ENCODE results near the gene AURKAIP1. TPM values are rescaled to one million over a fixed set of nuclear protein-coding genes. Genes with fewer than 3 reads are reported as not detected.

Gene AURKAIP1
- total RNA-seq, 1 donor from 2014 or later: 258 TPM

DNA sequence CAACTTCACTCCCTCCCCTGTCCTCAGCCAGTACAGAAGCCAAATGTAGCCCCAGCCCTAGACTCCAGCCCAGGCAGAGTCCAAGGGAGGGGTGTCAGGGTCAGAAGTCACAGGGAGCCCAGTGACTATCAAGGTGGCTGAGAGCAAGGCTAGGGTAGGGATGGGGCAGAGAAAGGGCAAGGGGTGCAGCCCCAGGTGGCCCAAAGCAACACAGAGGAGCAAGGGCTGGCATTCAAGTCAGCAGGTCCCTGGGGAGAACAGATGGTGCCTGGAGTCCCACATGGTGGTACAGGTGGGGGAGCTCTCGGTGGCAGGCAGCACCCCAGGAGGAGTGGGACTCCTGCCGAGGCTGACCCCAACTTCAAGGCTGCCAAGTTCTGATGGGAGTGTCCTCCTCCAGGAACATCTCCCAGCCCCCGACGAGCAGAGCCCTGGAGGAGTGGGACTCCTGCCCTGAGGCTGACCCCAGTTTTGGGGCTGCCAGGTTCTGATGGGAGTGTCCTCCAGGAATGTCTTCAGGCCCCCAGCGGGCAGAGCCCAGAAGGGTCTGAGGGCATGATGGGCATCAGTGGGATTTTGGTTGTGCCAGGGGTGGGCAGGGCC lies 22.1 kb downstream of the AURKAIP1 start:
- no peak overlapping the region for H3K4me3 ChIP-seq (ENCODE audit: low read depth, low read length)
- DNase-seq (ENCODE audit: low read depth): no peak
- TF ChIP-seq CTCF (conservative IDR thresholded peaks at IDR 0.05; ENCODE audit: low read depth, low read length): no peak

DNA sequence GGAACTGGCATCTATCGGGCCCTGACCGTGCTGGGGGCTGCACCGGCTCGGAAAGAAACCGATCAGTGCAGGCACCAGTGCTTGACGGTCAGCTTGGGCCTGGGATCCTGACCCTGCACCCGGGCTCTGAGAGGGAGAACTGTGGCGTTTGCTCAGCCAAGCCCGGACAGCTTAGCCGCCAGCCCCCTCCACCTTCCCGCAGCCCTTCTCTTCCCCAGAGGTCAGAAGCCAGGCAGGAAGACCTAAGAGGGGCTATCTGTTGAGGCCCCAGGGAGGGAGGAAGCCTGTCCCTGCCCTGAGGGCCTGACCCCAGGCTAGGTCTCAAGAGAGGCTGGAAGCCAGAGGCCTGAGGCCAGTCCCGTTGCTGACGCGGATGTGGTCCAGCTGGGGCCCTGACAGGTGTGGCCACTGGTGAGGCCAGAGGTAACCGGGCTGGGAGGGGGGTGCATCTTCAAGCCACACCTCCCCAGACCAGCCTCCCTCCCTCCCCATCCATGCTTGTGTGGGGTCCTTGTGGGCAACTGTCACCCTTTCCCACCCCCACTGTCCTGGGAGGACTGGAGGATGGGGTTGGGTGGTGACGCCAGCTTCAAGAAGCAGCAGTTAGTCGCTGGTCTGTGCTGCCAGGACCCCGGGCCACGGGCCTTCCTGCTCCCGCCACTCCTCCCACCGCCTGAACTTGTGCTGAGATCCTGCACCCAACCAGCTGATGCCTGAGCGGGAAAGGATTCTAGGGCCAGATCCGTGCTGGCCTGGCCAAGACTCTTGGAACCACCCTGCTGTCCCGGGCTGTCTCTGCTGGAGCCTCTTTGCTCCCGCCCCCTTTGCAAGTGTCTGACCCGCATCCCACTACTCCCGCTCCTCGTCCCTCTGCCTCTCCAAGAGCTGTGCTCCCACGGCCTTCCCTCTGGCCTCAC lies 23.2 kb downstream of the AURKAIP1 start:
- TF ChIP-seq CTCF (conservative IDR thresholded peaks at IDR 0.05; ENCODE audit: low read depth, low read length): no peak
- no peak for DNase-seq (ENCODE audit: low read depth)
- no peak overlapping the region for H3K4me3 ChIP-seq (ENCODE audit: low read depth, low read length)

- peak; percentile 45 for TF ChIP-seq CTCF (conservative IDR thresholded peaks at IDR 0.05; ENCODE audit: low read depth, low read length)
- H3K4me3 ChIP-seq (ENCODE audit: low read depth, low read length): peak within 1 kb of the TSS; percentile 84
- DNase-seq (ENCODE audit: low read depth): no peak
Observed at GRCh38 chr1:1349256-1350012, 25.6 kb downstream of the AURKAIP1 start, which contains the start of gene DVL1. Gene DVL1 (minus strand): TSS chr1:1349418. CDS start chr1:1349065, 353 bp downstream.

DNA sequence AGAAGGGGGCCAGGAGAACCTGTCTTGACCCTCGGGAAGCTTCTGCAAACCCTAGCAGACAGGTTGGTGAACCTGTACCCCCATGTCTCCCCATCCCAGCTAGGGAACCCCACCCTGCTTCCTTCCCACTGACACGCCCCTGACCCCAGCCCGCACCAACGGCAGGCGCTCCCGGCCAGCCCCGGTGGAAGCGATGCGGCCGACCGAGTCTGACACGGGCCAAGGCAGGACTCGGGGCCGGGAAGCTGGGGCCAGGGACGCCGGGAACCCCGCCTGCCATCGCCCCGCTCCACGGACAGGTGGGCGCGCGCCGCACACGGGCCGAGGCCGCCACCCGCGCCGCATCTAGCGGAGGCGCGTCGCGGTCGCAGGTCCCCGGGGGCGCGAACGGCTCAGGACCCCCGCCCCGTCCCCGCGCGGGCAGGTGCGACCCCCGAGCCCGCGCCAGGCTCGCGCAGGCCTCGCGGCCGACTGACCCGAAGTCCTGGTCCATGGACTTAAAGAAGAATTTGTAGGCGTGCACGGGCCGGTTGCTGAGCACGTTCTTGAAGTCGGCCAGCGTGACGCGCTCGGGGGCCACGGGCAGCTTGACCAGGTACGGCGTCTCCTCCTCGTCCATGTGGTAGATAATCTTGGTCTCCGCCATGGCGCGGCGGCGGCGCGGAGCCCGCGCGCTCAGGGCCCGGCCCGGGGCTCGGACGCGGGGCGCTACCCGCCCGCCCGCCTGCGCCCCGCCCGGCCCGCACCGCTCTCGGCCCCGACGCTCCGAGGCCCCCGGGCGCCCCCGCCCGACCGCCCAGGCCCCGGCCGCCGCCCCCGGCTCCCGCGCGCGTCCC lies 26.4 kb downstream of the AURKAIP1 start:
- TF ChIP-seq CTCF (conservative IDR thresholded peaks at IDR 0.05; ENCODE audit: low read depth, low read length): no peak
- DNase-seq (ENCODE audit: low read depth): no peak
- H3K4me3 ChIP-seq (ENCODE audit: low read depth, low read length): peak overlapping the region; percentile 84

DNA sequence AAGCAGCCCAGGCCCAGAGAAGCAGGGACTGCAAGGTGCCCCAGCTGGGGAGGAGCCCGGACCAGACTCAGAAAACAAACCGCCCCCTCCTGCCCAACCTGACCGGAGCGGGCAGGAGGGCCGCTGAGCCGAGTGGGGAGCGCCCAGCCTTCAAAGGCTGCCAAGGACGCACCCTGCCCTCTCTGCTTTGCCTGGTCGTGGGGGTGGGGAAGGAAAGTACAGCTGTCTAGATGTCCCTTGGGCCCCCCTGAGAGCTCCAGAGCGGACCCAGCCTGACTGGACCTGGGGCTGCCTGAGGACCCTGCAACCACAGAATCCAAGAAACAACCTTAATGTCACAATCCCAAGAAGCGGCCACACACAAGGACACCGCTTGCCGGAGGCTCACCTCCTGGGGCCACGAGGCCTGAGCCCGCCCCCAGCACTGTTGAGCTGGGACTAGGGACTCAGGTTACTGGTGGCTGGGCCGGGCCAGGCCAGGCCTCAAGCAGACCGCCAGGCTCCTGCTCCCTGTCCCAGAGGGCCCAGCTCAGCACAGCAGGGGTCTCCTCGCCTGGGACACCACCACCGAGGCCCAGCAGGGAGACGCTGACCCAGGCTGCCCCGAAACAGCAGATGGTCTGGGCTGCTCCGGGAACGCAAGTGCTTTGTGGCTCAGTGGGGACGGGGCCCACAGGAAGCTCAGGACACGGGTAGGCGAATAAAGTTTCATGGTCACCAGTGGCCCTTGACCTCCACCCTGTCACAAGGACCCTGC lies 27.2 kb downstream of the AURKAIP1 start:
- H3K4me3 ChIP-seq (ENCODE audit: low read depth, low read length): peak overlapping the region; percentile 84
- no peak for TF ChIP-seq CTCF (conservative IDR thresholded peaks at IDR 0.05; ENCODE audit: low read depth, low read length)
- DNase-seq (ENCODE audit: low read depth): no peak

Data from epithelial cell of proximal tubule (primary cell).